ENCODE measurements around the gene EPHX1. TPM values are rescaled to one million over a fixed set of nuclear protein-coding genes. Genes with fewer than 3 reads are reported as not detected.
A peak's percentile ranks its signal among the peaks of the same experiment; 100 is the strongest.

Gene EPHX1
- total RNA-seq, 2 donors from 2014 or later, result 59.6 to 126 TPM

GRCh38 chr1:225848030-225848955, 38.4 kb downstream of the EPHX1 start:
- intact Hi-C loops (cut with DNase I), result loop anchor here in 1 of 2 donors (5.0 to 10.0 kb wide), 2 partner anchors 36 to 373 kb away; partner anchors contain the start of gene EPHX1
- ATAC-seq (peak in 1 of 2 donors; percentile 3), DNase-seq (no peak)

- intact Hi-C loops (cut with DNase I), result loop anchor here in 1 of 2 donors (5.0 to 10.0 kb wide), 2 partner anchors 38 to 375 kb away; partner anchors contain the start of gene EPHX1
- ATAC-seq, result peak in 1 of 2 donors; percentile 4
- peak; percentile 53 for DNase-seq
Observed at GRCh38 chr1:225849925-225850324, 40.0 kb downstream of the EPHX1 start.

- ATAC-seq (no peak), DNase-seq (no peak)
- intact Hi-C loops (cut with DNase I), result no loop called here
Observed at GRCh38 chr1:225850370-225850769, 40.4 kb downstream of the EPHX1 start.

- DNase-seq (no peak), ATAC-seq (no peak)
- intact Hi-C loops (cut with DNase I), result no loop called here
Observed at GRCh38 chr1:225851805-225852204, 41.9 kb downstream of the EPHX1 start.

- DNase-seq (no peak), ATAC-seq (no peak)
- intact Hi-C loops (cut with DNase I), result no loop called here
Observed at GRCh38 chr1:225852413-225853124, 42.6 kb downstream of the EPHX1 start.

GRCh38 chr1:225853441-225853840, 43.5 kb downstream of the EPHX1 start:
- intact Hi-C loops (cut with DNase I), result no loop called here
- ATAC-seq (no peak), DNase-seq (no peak)

- ATAC-seq (no peak), DNase-seq (no peak)
- intact Hi-C loops (cut with DNase I), result no loop called here
Observed at GRCh38 chr1:225855503-225856300, 45.8 kb downstream of the EPHX1 start.

- ATAC-seq, result no peak
- intact Hi-C loops (cut with DNase I), result no loop called here
- DNase-seq, result no peak
Observed at GRCh38 chr1:225857256-225857655, 47.3 kb downstream of the EPHX1 start.

- intact Hi-C loops (cut with DNase I), result no loop called here
- DNase-seq, result no peak
- ATAC-seq, result no peak
Observed at GRCh38 chr1:225859151-225859550, 49.2 kb downstream of the EPHX1 start.

- no peak for DNase-seq
- no peak for ATAC-seq
- intact Hi-C loops (cut with DNase I), result no loop called here
Observed at GRCh38 chr1:225860107-225860506, 50.2 kb downstream of the EPHX1 start.

GRCh38 chr1:225860876-225861441, 51.0 kb downstream of the EPHX1 start:
- ATAC-seq (no peak), DNase-seq (no peak)
- intact Hi-C loops (cut with DNase I), result no loop called here

- intact Hi-C loops (cut with DNase I), result no loop called here
- ATAC-seq (no peak), DNase-seq (no peak)
Observed at GRCh38 chr1:225861834-225862580, 52.1 kb downstream of the EPHX1 start.

- ATAC-seq, result no peak
- no peak for DNase-seq
Observed at GRCh38 chr1:225862581-225862950, 52.6 kb downstream of the EPHX1 start.

GRCh38 chr1:225863167-225863566, 53.2 kb downstream of the EPHX1 start:
- intact Hi-C loops (cut with DNase I), result no loop called here
- no peak for ATAC-seq
- DNase-seq, result no peak

More at GRCh38 chr1:225862581-225862950, 52.6 kb downstream of the EPHX1 start:
- intact Hi-C loops (cut with DNase I), result no loop called here

GRCh38 chr1:225865514-225865913, 55.6 kb downstream of the EPHX1 start:
- intact Hi-C loops (cut with DNase I), result no loop called here
- DNase-seq, result no peak
- no peak for ATAC-seq

GRCh38 chr1:225866061-225866837, 56.3 kb downstream of the EPHX1 start:
- ATAC-seq, result peak; percentile 27 to 53
- DNase-seq, result no peak
- intact Hi-C loops (cut with DNase I), result no loop called here

- no peak for ATAC-seq
- DNase-seq, result no peak
- intact Hi-C loops (cut with DNase I), result no loop called here
Observed at GRCh38 chr1:225866981-225867380, 57.1 kb downstream of the EPHX1 start.

Measured in left cardiac atrium (tissue), 4 donors.